GM06990 (cell line): Measurements from ENCODE around the gene HCFC1.

Source experiments
- DNase-seq: peaks from one replicate; pipeline ENCODE4 v3.0.0-alpha.2; 2011; ENCODE audit not compliant: insufficient read length; ENCODE audit errors: extremely low read depth
- H3K27me3 ChIP-seq: replicated peaks from 2 replicates; pipeline ENCODE4 v1.6.0; 2011; ENCODE audit warnings: low read length; ENCODE audit not compliant: control insufficient read depth, insufficient read depth
- H3K36me3 ChIP-seq: 2 replicates; pipeline ENCODE4 v1.5.1; 2011; ENCODE audit warnings: low read length; ENCODE audit not compliant: control insufficient read depth, insufficient read depth
- H3K4me3 ChIP-seq: replicated peaks from 2 replicates; pipeline ENCODE4 v1.5.1; 2011; ENCODE audit warnings: low read depth, mild to moderate bottlenecking, control low read depth, low read length
- CTCF ChIP-seq: IDR thresholded peaks from 2 replicates; pipeline ENCODE4 v1.5.1; 2011; ENCODE audit warnings: low read length, control low read depth, mild to moderate bottlenecking, inconsistent platforms; ENCODE audit not compliant: insufficient read depth, poor library complexity, severe bottlenecking

Gene HCFC1

GRCh38 chrX:153971450-153972367, at the start of gene HCFC1:
TSS of gene HCFC1 (minus strand) at chrX:153971818. CDS start at chrX:153970840, 978 bp downstream.
- H3K27me3 ChIP-seq = no peaks in the 10 kb centered on the region
- peak within 1 kb of the TSS; percentile 83 for H3K4me3 ChIP-seq
- no peak for TF ChIP-seq CTCF
- no peaks in the 10 kb centered on the region for H3K36me3 ChIP-seq
- peak; percentile 97 for DNase-seq

GRCh38 chrX:154021131-154021611, 49.6 kb upstream of the HCFC1 start:
- H3K27me3 ChIP-seq = no peaks in the 10 kb centered on the region
- H3K36me3 ChIP-seq = peaks cover 5% of the 10 kb centered on the region
- TF ChIP-seq CTCF = no peak
- H3K4me3 ChIP-seq = no peak overlapping the region
- DNase-seq = no peak

GRCh38 chrX:154020536-154021115, 49.0 kb upstream of the HCFC1 start:
- Histone ChIP-seq H3K36me3 (peaks cover 9% of the 10 kb centered on the region), H3K4me3 (peak overlapping the region; percentile 69), H3K27me3 (no peaks in the 10 kb centered on the region)
- no peak for DNase-seq
- TF ChIP-seq CTCF = no peak

GRCh38 chrX:154019633-154020528, 48.3 kb upstream of the HCFC1 start, which contains the start of gene IRAK1:
TSS of gene IRAK1 (minus strand) at chrX:154019902. CDS start at chrX:154019812, 90 bp downstream.
- Histone ChIP-seq H3K4me3 (peak within 1 kb of the TSS; percentile 74), H3K27me3 (no peaks in the 10 kb centered on the region), H3K36me3 (peaks cover 9% of the 10 kb centered on the region)
- DNase-seq = peak; percentile 73
- no peak for TF ChIP-seq CTCF

GRCh38 chrX:154019061-154019621, 47.5 kb upstream of the HCFC1 start:
- peaks cover 9% of the 10 kb centered on the region for H3K36me3 ChIP-seq
- no peak for TF ChIP-seq CTCF
- peak overlapping the region; percentile 74 for H3K4me3 ChIP-seq
- H3K27me3 ChIP-seq = no peaks in the 10 kb centered on the region
- DNase-seq = peak; percentile 43
